Astrocyte (in vitro differentiated cells and primary cell): ENCODE results near the gene ASCC2. TPM values are rescaled to one million over a fixed set of nuclear protein-coding genes. Genes with fewer than 3 reads are reported as not detected.

Experiments
- DNase-seq: peaks from one replicate; pipeline ENCODE4 v3.0.0-alpha.2; 2010; ENCODE audit warnings: low read depth
- FAIRE-seq: peaks from 2 replicates; lab custom pipeline; 2011; peaks lifted over from hg19 to GRCh38; lab: Jason Lieb, UNC
- H2AFZ ChIP-seq: 2 replicates; pipeline ENCODE4 v1.6.0; 2012; ENCODE audit warnings: low read depth, low read length, inconsistent platforms
- H3K27ac ChIP-seq: 2 replicates; pipeline ENCODE4 v1.5.1; 2011; ENCODE audit warnings: low read depth, low read length, inconsistent platforms
- H3K27me3 ChIP-seq: 2 replicates; pipeline ENCODE4 v1.6.0; 2011; ENCODE audit warnings: low read length, inconsistent platforms; ENCODE audit not compliant: insufficient read depth
- H3K36me3 ChIP-seq: 2 replicates; pipeline ENCODE4 v1.5.1; 2011; ENCODE audit warnings: low read length, inconsistent platforms; ENCODE audit not compliant: insufficient read depth
- H3K4me1 ChIP-seq: 2 replicates; pipeline ENCODE4 v1.5.1; 2011; ENCODE audit warnings: low read length, inconsistent platforms; ENCODE audit not compliant: insufficient read depth
- H3K4me2 ChIP-seq: 2 replicates; pipeline ENCODE4 v1.6.0; 2012; ENCODE audit warnings: low read length, inconsistent platforms
- H3K4me3 ChIP-seq: 2 replicates; pipeline ENCODE4 v1.5.1; 2011; ENCODE audit warnings: low read depth, mild to moderate bottlenecking, low read length, inconsistent platforms; ENCODE audit not compliant: insufficient read depth
- H3K79me2 ChIP-seq: 2 replicates; pipeline ENCODE4 v1.6.0; 2012; ENCODE audit warnings: mild to moderate bottlenecking, low read length, inconsistent platforms; ENCODE audit not compliant: insufficient read depth
- H3K9ac ChIP-seq: 2 replicates; pipeline ENCODE4 v1.6.0; 2012; ENCODE audit warnings: mild to moderate bottlenecking, low read length, inconsistent platforms
- H3K9me3 ChIP-seq: 2 replicates; pipeline ENCODE4 v1.5.1; 2012; ENCODE audit warnings: low read depth, mild to moderate bottlenecking, low read length, inconsistent platforms; ENCODE audit not compliant: insufficient read depth
- H4K20me1 ChIP-seq: 2 replicates; pipeline ENCODE4 v1.6.0; 2012; ENCODE audit warnings: low read length, inconsistent platforms; ENCODE audit not compliant: insufficient read depth
- H3K27ac Mint-ChIP-seq: one replicate; pipeline ENCODE4 v1.8.0; 2021; ENCODE audit warnings: mild to moderate bottlenecking, mixed read lengths; ENCODE audit not compliant: unreplicated experiment
- H3K27me3 Mint-ChIP-seq: one replicate; pipeline ENCODE4 v1.8.0; 2021; ENCODE audit warnings: low read depth, mixed read lengths; ENCODE audit not compliant: unreplicated experiment
- H3K36me3 Mint-ChIP-seq: one replicate; pipeline ENCODE4 v1.8.0; 2021; ENCODE audit warnings: low read depth, mixed read lengths; ENCODE audit not compliant: unreplicated experiment
- H3K4me1 Mint-ChIP-seq: one replicate; pipeline ENCODE4 v1.8.0; 2021; ENCODE audit warnings: low read depth, mixed read lengths; ENCODE audit not compliant: unreplicated experiment
- H3K4me3 Mint-ChIP-seq: one replicate; pipeline ENCODE4 v1.8.0; 2021; ENCODE audit warnings: mild to moderate bottlenecking, moderate library complexity, mixed read lengths; ENCODE audit not compliant: unreplicated experiment
- H3K9me3 Mint-ChIP-seq: one replicate; pipeline ENCODE4 v1.8.0; 2021; ENCODE audit warnings: mild to moderate bottlenecking, mixed read lengths; ENCODE audit not compliant: unreplicated experiment
- CTCF ChIP-seq: IDR thresholded peaks from 2 replicates; pipeline ENCODE4 v1.5.1; 2011; ENCODE audit warnings: low read depth, mild to moderate bottlenecking, inconsistent platforms, low read length, moderate library complexity; ENCODE audit not compliant: insufficient read depth
- EZH2 ChIP-seq: IDR thresholded peaks from 2 replicates; pipeline ENCODE4 v1.6.1; 2012; ENCODE audit warnings: mild to moderate bottlenecking, low read length, inconsistent platforms; ENCODE audit not compliant: insufficient read depth
- total RNA-seq: library from RNA; stranded (reverse); gene quantifications from 2 replicates; pipeline ENCODE4 v1.2.1, GENCODE V29; 2021

Gene ASCC2
- total RNA-seq, 1 donor from 2014 or later, result 71.2 TPM

- Histone ChIP-seq H3K36me3 (peaks cover 2% of the 10 kb centered on the region), H3K4me1 (no peaks in the 10 kb centered on the region), H4K20me1 (peaks cover 5% of the 10 kb centered on the region), H2AFZ (no peak overlapping the region), H3K79me2 (no peaks in the 10 kb centered on the region), H3K4me3 (no peak overlapping the region), H3K27ac (no peak overlapping the region), H3K9ac (no peak overlapping the region), H3K27me3 (no peaks in the 10 kb centered on the region), H3K9me3 (no peaks in the 10 kb centered on the region), H3K4me2 (no peak overlapping the region)
- Mint-ChIP-seq H3K4me1 (no peaks in the 10 kb centered on the region), H3K27me3 (no peaks in the 10 kb centered on the region), H3K27ac (no peak overlapping the region), H3K4me3 (no peak overlapping the region), H3K9me3 (no peaks in the 10 kb centered on the region), H3K36me3 (peaks cover 19% of the 10 kb centered on the region)
- no peak for DNase-seq
- no peak for FAIRE-seq
- no peak for TF ChIP-seq CTCF
- no peak for TF ChIP-seq EZH2
These were observed 98.7 kb downstream of the ASCC2 start for GRCh38 chr22:29739346-29739875.

Other genes with a start within 250 kb of the ASCC2 start
- 84.8 and 93.4 TPM in 2 replicates for gene NF2, start 234.6 kb downstream of the ASCC2 start, total RNA-seq
- 0.12 TPM in 1 of 2 replicates, not detected in the other for gene CABP7, start 118.3 kb downstream of the ASCC2 start, total RNA-seq
- 24.4 and 24.8 TPM in 2 replicates for gene ZMAT5, start 71.3 kb downstream of the ASCC2 start, total RNA-seq
- 110 and 112 TPM in 2 replicates for gene UQCR10, start 70.9 kb downstream of the ASCC2 start, total RNA-seq
- 37.3 and 41.0 TPM in 2 replicates for gene MTMR3, start 44.9 kb upstream of the ASCC2 start, total RNA-seq
- gene HORMAD2, start 242.2 kb upstream of the ASCC2 start, total RNA-seq, result not detected in 2 replicates